PFSK-1 (cell line): ENCODE results near the gene NRAS.

Experiments
- FOXP2 ChIP-seq: optimal IDR thresholded peaks from 2 replicates; pipeline ENCODE3; 2011; ENCODE audit warnings: borderline replicate concordance, control low read depth, inconsistent platforms; ENCODE audit not compliant: insufficient read depth; ENCODE audit errors: extremely low read length, extremely low read depth
- POLR2AphosphoS5 ChIP-seq: IDR thresholded peaks from 2 replicates; pipeline ENCODE4 v1.6.1; 2012; ENCODE audit warnings: low read depth, mild to moderate bottlenecking, control low read depth, low read length, moderate library complexity
- TAF1 ChIP-seq: IDR thresholded peaks from 2 replicates; pipeline ENCODE4 v1.6.1; 2012; ENCODE audit warnings: low read length, control low read depth, borderline replicate concordance; ENCODE audit not compliant: insufficient read depth

DNA sequence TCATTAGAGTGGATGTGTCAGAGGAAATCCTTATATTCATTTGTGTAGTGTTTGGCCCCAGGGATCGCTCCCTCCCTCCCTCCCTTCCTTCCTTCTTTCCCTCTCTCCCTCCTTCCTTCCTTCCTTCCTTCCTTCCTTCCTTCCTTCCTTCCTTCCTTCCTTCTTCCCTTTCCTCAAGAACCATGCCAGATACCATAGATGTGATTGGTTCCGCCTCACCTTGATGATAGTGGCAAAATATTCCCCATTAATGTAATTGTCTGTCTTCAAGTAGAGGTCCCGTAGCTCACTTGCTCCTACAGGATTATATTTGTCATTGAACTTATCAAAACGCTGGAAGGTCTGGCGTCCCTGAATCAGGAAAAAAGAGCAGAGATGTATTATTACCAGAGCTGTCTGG lies 38.9 kb downstream of the NRAS start:
- no peak for TF ChIP-seq TAF1
- no peak for TF ChIP-seq FOXP2
- TF ChIP-seq POLR2AphosphoS5, result no peak
